ENCODE data around the gene HNF4A.

Gene HNF4A

DNA sequence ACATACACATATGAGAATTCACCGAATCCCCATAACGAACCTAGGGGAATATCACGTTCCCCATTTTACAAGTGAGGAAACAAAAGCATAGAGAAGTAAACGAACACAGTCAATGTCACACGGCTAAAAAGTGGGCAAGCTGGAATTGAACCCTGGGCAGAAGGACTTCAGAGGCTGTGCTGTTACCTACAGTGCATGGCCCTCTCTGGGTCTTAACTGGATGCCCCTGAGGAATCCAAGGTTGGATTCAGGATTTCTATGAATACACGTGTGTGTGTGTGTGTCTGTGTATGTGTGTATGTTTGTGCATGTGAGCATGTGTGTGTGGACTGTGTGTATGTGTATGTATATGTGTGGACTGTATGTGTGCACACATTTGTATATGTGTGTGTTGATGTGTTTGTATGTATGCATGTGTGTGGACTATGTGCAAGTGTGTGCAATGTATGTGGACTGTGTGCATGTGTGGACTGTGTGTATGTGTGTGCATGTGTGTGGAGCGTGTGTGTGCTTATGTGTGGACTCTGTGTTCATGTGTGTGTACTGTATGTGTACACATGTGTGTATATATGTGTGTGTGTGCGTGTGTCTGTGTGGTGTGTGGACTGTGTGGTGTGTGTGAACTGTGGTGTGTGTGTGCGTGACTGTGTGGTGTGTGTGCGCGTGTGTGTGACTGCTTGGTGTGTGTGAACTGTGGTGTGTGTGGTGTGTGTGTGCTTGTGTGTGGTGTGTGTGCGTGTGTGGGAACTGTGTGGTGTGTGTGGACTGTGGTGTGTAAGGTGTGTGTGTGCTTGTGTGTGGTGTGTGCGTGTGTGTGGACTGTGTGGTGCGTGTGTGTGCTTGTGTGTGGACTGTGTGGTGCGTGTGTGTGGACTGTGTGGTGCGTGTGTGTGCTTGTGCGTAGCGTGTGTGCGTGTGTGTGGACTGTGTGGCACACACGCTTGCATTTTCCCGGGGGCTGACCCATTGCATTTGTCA is 49.0 kb downstream of the HNF4A start:
- in situ Hi-C loops (cut with MboI; ENCODE audit: low sequenced_read_pairs) = no loop called here

DNA sequence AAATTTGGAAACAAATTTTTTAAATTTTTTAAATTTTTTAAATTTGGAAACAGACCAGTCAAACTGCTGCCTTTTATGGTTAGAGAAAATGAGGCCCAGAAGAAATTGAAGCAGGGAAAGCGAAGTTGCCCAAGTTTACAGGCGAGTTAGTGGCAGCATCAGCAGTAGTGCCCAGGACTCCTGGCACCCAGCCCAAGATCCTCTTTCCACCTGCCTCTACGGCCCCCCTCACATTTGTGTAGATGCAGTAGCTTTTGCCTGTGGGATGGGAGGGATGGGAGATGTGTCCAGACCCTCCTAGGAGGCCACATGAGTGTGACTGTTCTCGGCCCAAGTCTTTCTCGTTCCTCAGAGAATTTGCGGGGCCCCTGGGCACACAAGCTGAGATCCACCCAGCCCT is 49.8 kb downstream of the HNF4A start:
- in situ Hi-C loops (cut with MboI; ENCODE audit: low sequenced_read_pairs) = no loop called here

DNA sequence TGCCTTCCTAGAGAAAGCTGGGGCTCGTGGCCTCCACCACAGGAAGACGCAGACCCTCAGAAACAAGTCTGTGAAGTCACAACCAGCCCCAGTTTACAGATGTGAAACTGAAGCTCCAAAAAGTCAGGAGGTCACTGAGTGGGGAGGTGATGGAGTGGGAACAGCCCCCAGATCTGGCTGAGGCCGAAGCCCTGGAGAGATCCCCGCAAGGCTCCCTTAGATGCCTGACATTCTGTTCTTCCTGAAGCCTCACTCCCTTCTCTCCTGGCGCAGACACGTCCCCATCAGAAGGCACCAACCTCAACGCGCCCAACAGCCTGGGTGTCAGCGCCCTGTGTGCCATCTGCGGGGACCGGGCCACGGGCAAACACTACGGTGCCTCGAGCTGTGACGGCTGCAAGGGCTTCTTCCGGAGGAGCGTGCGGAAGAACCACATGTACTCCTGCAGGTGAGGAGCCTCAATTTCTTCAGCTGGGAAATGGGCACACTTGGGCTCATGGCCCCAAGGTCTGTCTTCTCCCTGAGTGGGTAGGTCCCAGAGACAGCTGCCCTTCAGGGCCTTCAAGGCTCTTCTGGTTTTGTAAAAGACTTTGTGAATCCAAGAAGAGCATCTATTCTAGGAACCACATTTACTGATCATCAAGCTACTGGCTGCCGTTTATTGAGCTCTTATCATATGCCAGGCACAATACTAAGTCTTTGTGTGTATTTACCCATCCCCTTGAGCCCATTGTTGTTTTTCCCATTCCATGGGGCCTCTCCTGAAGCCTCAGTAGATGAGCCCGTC is 50.5 kb downstream of the HNF4A start:
- in situ Hi-C loops (cut with MboI; ENCODE audit: low sequenced_read_pairs) = no loop called here

DNA sequence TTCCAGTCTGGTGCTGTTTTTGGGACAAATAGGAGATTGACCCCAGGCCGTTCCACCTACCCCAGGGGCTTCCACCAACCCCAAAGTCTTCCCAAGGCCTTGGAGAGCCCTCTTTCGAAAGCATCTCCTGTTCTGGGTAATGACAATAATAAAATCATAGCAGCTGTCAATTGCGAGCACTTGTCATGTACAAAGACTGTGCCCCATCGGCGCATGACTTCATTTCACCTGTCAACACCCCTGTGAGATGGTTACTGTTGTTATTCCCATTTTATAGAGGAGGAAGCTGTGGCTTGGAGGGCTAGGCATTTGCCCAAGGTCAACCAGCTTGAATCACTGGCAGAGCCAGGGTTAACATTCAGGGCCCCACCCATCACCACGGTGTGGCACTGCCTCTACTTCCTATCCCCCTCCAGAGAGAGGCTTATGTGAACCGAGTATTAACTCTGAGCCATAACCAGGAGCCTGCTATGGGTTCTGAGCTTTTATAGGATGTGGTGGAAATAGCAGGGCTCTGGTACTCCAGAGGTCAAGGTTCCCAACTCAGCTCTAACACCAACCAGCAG is 51.2 kb downstream of the HNF4A start:
- in situ Hi-C loops (cut with MboI; ENCODE audit: low sequenced_read_pairs) = no loop called here

DNA sequence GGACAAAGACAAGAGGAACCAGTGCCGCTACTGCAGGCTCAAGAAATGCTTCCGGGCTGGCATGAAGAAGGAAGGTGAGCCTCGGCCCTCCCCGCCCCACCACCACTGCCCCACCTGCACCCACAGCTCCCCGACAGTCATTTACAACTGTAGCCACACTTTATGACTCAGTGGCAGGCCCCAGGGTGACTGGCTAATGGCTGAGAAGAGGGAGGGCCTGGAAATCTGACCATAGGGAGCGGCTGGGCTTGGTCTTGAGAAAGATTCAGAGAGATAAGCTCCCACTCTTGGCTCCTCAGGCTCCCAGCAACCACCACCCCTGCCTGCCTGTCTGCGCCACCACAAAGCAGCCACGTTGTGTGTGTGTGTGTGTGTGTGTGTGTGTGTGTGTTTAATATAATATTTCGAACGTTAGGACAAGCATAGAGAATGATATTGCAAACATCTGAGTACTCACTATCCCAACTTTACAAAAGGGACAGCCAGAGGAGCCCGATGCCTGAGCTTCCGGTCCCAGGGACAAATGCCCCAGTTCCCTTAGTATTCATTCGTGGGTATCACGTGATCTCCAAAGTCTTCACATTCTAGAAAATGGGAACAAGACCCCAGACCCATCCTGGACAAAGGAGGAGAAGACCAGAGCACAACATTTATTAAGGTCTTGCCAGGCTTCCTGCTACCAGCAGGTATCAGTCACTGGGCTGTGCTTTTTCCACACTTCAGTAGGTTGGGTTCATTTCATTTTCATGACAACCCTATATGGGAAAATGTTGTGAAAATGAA is 52.1 kb downstream of the HNF4A start:
- in situ Hi-C loops (cut with MboI; ENCODE audit: low sequenced_read_pairs) = no loop called here

DNA sequence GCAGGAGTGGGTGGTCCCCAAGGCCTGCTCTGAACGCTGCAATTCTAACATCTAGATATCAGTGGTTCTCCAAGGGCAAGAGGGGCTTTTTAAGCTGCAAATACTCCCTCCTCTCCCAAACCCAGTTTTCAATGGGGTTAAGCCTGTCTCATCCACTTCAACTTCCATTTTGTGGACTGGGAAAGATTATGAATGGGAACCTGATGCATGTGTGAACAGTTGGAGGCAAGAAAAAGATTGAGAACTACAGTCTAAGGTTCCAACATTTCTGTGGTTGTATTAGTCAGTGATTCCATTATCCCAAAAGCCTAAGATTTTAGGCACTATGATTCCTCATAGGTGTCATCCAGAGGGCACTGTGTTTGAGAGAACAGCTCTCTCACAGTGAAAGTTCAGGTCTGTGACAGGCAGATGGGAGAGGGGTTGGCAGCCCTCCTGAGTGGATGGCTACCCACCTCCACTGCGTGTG is 53.7 kb downstream of the HNF4A start:
- in situ Hi-C loops (cut with MboI; ENCODE audit: low sequenced_read_pairs) = no loop called here

DNA sequence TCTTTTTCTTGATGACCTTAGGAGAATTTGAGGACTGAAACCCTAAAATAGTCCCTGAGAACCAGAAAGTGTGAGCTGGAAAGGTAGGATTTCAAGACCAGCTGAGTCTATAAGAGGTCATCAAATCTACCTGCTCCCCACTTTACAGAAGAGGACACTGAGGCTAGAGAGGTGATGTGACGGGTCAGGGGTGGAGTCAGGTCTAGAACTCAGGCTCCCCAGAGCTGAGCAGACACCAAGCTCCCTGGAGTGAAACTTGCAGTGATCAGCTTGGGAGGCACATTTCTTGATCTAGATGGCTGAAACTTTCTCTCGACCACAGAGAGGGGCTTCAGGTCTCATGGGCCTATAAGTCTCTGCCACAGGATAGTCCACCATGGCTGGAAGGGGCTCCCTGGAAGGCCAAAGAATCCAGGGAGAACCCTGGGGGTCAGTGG is 55.1 kb downstream of the HNF4A start:
- in situ Hi-C loops (cut with MboI; ENCODE audit: low sequenced_read_pairs) = no loop called here

DNA sequence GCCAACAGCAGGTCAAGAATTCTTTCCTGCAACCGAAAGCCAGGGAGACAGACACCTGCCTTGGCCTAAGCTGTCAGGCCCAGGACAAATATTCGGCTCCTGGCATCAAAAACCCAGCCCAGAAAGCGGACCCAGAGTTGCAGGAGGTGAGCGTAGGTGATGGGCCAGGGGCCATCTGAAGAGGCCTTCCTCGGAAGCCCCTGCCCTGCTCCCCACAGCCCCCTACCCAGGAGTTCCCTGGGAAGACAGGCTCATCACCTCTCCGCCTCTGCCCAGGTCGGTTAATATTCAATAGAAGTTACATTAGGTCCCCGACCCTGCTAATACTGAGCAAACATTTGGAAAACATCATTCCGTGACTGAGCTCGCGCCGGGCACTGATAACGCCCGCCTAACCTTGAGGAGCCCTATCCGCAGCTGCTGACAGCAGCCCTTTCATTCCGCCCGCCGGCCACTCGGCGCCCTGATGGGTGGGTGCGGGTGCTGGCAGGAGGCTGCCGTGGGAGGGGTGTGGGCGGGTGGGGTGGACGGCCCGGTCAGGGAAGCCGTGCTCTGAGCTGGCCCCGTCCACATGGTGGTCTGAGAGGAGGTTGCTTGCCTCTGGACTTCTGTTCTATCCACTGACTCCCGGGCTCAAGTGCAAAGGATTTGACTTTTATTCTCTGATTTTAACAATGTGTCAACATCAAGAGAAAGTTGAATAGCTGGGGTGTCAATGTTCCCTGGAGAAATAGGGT is 55.7 kb downstream of the HNF4A start:
- in situ Hi-C loops (cut with MboI; ENCODE audit: low sequenced_read_pairs) = no loop called here

DNA sequence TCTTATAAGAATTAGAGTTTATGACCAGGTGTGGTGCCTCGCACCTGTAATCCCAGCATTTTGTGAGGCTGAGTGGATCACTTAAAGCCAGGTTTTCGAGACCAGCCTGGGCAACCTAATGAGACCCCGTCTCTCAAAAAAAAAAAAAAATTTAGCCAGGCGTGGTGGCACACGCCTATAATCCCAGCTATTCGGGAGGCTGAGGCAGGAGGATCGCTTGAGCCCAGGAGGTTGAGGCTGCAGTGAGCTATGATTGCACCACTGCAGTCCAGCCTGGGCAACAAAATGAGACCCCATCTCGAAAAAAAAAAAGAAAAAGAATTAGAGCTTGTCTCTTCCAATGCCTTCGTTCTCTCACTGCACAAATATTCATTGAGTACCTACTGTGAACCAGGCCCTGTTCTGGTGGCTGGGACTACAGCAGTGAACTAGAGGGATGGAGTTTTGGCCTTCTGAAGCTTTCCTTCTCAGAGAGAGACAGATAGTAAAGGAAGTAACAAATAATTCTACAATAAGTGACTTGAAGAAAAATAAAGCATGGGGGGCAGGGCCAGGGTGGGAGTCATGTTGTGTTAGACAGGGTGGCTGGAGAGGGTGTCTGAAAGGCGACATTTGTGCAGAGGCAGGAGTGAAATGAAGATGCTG is 56.4 kb downstream of the HNF4A start:
- in situ Hi-C loops (cut with MboI; ENCODE audit: low sequenced_read_pairs) = no loop called here

DNA sequence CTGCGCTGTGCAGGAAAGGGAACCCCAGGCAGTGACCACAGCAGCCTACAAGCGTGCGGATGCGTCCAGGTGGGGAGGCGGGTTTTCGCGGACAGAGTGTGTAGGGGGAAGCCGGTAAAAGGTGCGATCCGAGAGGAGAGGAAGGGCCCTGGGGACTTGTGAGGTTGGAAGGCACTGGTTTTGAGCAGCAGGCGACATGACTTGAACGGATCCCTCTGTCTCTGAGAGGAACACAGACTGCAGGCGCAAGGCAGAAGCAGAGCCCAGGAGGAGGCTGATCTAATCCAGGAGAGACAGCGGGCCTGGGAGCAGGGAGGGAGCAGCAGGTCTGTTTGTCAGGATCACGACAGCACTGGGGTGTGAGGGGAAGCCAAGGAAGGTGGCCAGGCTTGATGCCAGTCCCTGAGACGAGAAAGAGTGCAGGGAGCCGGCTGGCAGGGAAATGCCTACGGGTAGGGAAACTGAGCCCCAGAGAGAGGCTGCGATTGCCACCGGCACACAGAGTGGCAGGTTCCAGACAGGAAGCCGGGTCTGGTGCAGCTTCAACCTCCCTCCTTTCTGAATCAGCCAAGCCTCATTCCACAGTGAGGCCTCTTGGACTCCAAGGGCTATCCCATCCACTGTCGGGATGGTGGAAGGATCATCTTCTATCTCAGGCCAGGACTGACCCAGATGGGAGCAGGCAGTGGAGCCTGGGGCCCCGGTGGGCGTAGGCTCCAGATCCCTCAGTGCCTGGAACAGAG is 57.1 kb downstream of the HNF4A start:
- in situ Hi-C loops (cut with MboI; ENCODE audit: low sequenced_read_pairs) = no loop called here

DNA sequence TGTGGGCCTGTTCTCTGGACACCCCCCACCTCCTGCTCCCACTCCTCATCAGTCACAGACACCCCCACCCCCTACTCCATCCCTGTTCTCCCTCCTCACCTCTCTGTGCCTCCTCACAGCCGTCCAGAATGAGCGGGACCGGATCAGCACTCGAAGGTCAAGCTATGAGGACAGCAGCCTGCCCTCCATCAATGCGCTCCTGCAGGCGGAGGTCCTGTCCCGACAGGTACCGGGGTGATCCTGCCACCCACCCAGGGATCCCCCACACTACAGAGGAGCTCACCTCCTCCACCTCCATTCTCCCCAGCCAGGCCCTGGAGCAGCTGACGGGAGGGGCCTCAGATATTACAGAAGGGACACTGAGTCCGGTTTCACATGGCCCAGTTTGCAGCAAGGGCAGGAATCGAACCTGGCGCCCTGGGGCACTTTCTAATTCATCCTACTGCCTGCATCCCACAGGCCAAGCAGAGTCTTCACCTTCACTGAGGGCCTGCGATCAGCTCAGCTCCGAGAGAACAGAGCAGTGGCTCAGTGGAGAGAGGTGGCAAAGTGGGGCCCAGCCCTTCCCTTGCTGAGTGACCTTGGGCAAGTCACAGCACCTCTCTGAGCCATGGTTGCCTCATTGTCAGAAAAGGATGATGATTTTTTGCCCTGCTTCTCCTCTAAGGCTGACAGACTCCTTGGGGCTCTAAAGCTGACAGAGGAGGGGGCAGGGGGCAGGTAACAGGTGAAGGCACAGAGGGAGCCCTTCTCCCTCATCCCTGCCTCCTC is 58.3 kb downstream of the HNF4A start:
- in situ Hi-C loops (cut with MboI; ENCODE audit: low sequenced_read_pairs) = no loop called here

DNA sequence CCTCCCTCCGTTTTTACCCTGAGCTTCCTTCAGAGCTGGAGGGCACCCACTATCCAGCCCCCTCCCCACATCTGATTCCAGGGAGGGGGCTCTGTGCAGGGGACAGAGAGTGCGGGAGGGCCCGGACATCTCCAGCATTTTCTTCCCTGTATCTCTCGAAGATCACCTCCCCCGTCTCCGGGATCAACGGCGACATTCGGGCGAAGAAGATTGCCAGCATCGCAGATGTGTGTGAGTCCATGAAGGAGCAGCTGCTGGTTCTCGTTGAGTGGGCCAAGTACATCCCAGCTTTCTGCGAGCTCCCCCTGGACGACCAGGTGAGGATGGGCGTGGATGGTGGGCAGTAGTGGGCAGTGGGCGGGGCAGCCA is 58.8 kb downstream of the HNF4A start:
- in situ Hi-C loops (cut with MboI; ENCODE audit: low sequenced_read_pairs) = no loop called here

DNA sequence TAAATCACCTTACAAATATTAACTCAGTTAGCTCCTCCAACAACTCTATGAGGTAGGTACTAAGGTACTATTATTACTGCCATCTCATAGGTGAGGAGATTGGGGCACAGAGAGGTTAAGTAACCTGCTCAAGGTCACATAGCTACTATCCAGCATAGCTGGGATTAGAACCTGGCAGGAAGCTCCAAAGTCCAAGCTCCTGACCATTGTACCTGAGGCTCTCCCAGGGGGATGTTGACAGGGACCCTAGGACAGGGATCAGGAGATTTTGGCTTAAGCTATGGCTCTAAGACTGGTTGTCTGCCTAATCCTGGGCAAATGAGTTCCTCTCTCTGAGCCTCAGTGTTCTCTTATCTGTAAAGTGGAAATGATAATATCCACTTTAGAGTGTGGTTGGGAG is 59.3 kb downstream of the HNF4A start:
- in situ Hi-C loops (cut with MboI; ENCODE audit: low sequenced_read_pairs) = no loop called here

DNA sequence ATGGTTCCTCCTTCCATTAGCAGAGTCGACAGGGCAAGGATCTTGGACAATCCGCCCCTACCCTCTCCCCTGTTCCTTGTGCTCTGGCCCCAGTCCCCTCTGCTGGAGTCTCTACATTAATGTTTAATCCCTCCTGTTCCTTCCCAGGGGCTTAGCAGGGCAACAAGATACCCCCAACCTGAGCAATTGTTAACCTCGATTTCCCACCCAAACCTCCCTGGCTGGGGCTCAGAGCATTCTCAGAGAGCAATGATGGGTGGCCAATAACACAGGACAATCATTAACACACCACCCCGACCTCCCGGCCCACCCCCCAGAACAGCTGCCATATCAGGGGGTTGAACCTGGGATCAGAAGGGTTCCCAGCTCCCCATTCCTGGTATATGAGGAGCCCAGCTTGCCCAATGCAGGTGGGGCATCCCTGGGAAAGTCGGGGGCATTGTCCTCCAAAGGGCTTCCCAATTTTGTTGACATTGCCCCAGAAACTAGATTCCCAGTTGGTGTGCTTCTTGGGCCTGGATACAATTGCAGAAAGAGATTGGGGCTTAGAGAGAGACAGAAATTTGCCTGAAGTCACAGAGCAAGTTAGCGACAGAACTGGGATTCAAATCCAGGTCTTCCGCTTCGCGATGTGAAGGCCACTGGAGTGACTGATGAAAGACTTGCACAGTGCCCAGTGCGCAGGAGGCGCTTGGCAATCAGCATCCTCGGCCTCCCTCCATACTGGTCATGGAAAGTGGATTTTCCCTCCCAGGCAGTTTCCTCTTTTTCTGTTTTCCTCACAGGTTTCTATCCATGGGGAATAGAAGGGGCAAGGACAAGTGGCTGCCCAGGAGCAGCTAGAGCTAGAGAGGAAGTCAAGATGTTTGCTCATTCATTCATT is 60.6 kb downstream of the HNF4A start:
- in situ Hi-C loops (cut with MboI; ENCODE audit: low sequenced_read_pairs) = no loop called here

DNA sequence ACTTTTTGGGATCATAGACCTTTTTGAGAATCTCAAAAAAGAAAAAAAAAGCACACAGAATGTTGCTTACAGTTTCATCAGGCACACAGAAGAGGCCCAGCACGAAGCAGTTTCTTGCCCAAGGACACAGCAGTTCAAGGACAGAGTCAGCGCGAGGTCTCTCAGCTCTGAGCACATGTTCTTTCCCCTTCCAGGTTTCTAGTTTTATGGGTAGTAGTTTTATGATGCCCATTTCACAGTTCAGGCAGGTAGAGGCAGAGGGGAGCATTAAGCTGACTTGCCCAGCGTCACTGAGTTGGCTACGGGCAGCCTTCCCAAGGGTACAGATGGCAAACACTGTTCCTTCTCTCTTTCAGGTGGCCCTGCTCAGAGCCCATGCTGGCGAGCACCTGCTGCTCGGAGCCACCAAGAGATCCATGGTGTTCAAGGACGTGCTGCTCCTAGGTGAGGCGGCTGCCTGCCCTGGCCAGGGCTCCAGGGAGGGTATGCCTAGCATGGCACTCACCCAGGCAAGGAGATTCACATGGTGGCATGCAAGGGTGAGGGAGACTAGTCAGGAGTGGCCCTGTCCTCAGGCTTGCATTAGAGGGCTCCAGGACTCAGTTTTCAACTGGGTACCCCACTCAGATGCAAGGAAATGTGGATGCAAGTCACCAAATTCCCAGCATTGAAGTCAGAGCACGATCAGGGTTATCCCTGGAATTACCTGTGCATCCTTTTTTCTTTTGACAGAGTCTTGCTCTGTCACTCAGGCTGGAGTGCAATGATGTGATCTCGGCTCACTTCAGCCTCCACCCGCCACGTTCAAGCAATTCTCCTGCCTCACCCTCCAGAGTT is 62.8 kb downstream of the HNF4A start:
- in situ Hi-C loops (cut with MboI; ENCODE audit: low sequenced_read_pairs) = no loop called here

DNA sequence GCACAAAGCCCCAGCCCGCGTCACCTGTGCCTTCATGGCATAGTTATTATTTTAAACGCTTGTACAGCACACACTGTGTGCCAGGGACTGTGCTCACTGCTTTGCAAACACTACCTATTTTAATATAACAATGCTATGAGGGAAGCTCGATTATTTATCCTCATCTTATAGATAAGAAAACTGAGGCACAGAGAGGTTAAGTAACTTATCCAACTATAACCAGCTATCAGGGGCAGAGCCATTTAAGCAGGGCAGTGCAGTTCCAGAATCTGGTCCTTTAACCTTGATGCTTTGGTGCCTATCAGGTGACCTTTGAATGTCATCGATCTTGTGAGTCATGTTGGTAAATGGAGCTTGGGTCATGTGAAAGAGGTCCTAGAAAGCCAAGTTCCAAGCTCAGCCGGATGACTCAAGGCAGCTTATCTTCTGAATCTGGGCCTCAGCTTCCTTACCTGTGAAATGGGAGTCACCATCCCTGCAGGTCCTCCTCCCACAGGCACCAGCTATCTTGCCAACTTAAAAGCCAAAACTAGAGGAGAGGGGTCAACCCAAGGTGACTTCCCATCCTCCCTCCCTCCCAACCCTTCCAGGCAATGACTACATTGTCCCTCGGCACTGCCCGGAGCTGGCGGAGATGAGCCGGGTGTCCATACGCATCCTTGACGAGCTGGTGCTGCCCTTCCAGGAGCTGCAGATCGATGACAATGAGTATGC is 63.8 kb downstream of the HNF4A start:
- in situ Hi-C loops (cut with MboI; ENCODE audit: low sequenced_read_pairs) = no loop called here

Measured in HL-60/S4 treated with phorbol 12-myristate 13-acetate at 8.2 ng/mL for 4 days and 3 days (cell line).